Panc1 (cell line): ENCODE results near the gene IL20RB.

ENCODE experiments used
- CTCF ChIP-seq: fragments of 450-650 bp; IDR thresholded peaks from 2 replicates; pipeline ENCODE4 v1.5.1; 2017; ENCODE audit warnings: mild to moderate bottlenecking
- POLR2AphosphoS5 ChIP-seq: IDR thresholded peaks from 2 replicates; pipeline ENCODE4 v1.6.1; 2012; ENCODE audit warnings: mild to moderate bottlenecking, low read depth, low read length, moderate library complexity
- TCF7L2 ChIP-seq: IDR thresholded peaks from 2 replicates; pipeline ENCODE4 v1.6.1; 2011; ENCODE audit warnings: mild to moderate bottlenecking, low read depth, low read length, inconsistent platforms

GRCh38 chr3:136916223-136916622 is 41.6 kb upstream of the IL20RB start:
- TF ChIP-seq CTCF, result no peak
- TF ChIP-seq POLR2AphosphoS5, result no peak
- TF ChIP-seq TCF7L2, result no peak
